H9 (cell line): ENCODE data around the gene CHST13. TPM values are rescaled to one million over a fixed set of nuclear protein-coding genes. Genes with fewer than 3 reads are reported as not detected.

ENCODE experiments used
- DNase-seq: peaks from one replicate; pipeline ENCODE4 v3.0.0-alpha.2; 2017
- H2AFZ ChIP-seq: one replicate; pipeline ENCODE4 v1.6.1; 2013; ENCODE audit warnings: mild to moderate bottlenecking, low read length, control low read depth, moderate library complexity
- H2AK5ac ChIP-seq: 2 replicates; pipeline ENCODE4 v1.6.1; 2013; ENCODE audit warnings: low read length, control low read depth, mixed read lengths; ENCODE audit not compliant: insufficient read length
- H2BK120ac ChIP-seq: one replicate; pipeline ENCODE4 v1.6.1; 2013; ENCODE audit warnings: low read depth, mild to moderate bottlenecking, low read length, control low read depth, inconsistent platforms; ENCODE audit not compliant: poor library complexity, severe bottlenecking
- H2BK12ac ChIP-seq: 2 replicates; pipeline ENCODE4 v1.6.1; 2013; ENCODE audit warnings: low read length, control low read depth, mixed read lengths, low read depth; ENCODE audit not compliant: insufficient read length
- H2BK15ac ChIP-seq: 2 replicates; pipeline ENCODE4 v1.6.1; 2013; ENCODE audit warnings: low read depth, low read length, control low read depth
- H2BK20ac ChIP-seq: one replicate; pipeline ENCODE4 v1.6.1; 2013; ENCODE audit warnings: low read depth, mild to moderate bottlenecking, low read length, control low read depth, inconsistent platforms; ENCODE audit not compliant: poor library complexity, severe bottlenecking
- H2BK5ac ChIP-seq: 2 replicates; pipeline ENCODE4 v1.6.1; 2013; ENCODE audit warnings: low read length, control low read depth, mixed read lengths; ENCODE audit not compliant: insufficient read length
- H3K14ac ChIP-seq: 2 replicates; pipeline ENCODE4 v1.6.1; 2013; ENCODE audit warnings: low read length, control low read depth; ENCODE audit not compliant: insufficient read depth
- H3K18ac ChIP-seq: 2 replicates; pipeline ENCODE4 v1.6.1; 2013; ENCODE audit warnings: low read depth, mild to moderate bottlenecking, mixed read lengths, low read length, control low read depth; ENCODE audit not compliant: insufficient read length
- H3K23ac ChIP-seq: 2 replicates; pipeline ENCODE4 v1.6.1; 2013; ENCODE audit warnings: low read length, control low read depth, mixed read lengths, low read depth; ENCODE audit not compliant: insufficient read length
- H3K23me2 ChIP-seq: 2 replicates; pipeline ENCODE4 v1.6.1; 2013; ENCODE audit warnings: low read depth, mild to moderate bottlenecking, mixed read lengths, low read length, control low read depth; ENCODE audit not compliant: insufficient read length, poor library complexity, severe bottlenecking
- H3K27ac ChIP-seq: 2 replicates; pipeline ENCODE4 v1.5.1; 2013; ENCODE audit warnings: low read length, control low read depth, mixed read lengths, low read depth; ENCODE audit not compliant: insufficient read length
- H3K27me3 ChIP-seq: 2 replicates; pipeline ENCODE4 v1.6.1; 2013; ENCODE audit warnings: low read length, control low read depth, inconsistent platforms; ENCODE audit not compliant: insufficient read depth
- H3K4ac ChIP-seq: 2 replicates; pipeline ENCODE4 v1.6.1; 2013; ENCODE audit warnings: low read depth, mild to moderate bottlenecking, control low read depth, inconsistent platforms, low read length, moderate library complexity
- H3K4me1 ChIP-seq: 2 replicates; pipeline ENCODE4 v1.6.1; 2013; ENCODE audit warnings: low read length, control low read depth, inconsistent platforms; ENCODE audit not compliant: insufficient read depth
- H3K4me2 ChIP-seq: 2 replicates; pipeline ENCODE4 v1.6.1; 2013; ENCODE audit warnings: low read length, control low read depth, mixed read lengths; ENCODE audit not compliant: insufficient read length, insufficient read depth
- H3K56ac ChIP-seq: 2 replicates; pipeline ENCODE4 v1.6.1; 2013; ENCODE audit warnings: low read depth, mild to moderate bottlenecking, mixed read lengths, low read length, control low read depth; ENCODE audit not compliant: insufficient read length
- H3K79me1 ChIP-seq: 2 replicates; pipeline ENCODE4 v1.6.1; 2013; ENCODE audit warnings: low read depth, mild to moderate bottlenecking, moderate library complexity, low read length, control low read depth, inconsistent platforms; ENCODE audit not compliant: insufficient read depth, poor library complexity, severe bottlenecking
- H3K79me2 ChIP-seq: 2 replicates; pipeline ENCODE4 v1.6.1; 2013; ENCODE audit warnings: low read length, control low read depth, inconsistent platforms; ENCODE audit not compliant: insufficient read depth
- H3K9ac ChIP-seq: 2 replicates; pipeline ENCODE4 v1.6.1; 2013; ENCODE audit warnings: low read length, control low read depth, mixed read lengths; ENCODE audit not compliant: insufficient read length; ENCODE audit errors: extremely low read depth
- H3K9me3 ChIP-seq: one replicate; pipeline ENCODE4 v1.6.1; 2013; ENCODE audit warnings: low read depth, low read length, inconsistent platforms; ENCODE audit not compliant: control insufficient read depth
- H3T11ph ChIP-seq: one replicate; pipeline ENCODE4 v1.6.1; 2013; ENCODE audit warnings: mild to moderate bottlenecking, low read length, control low read depth, inconsistent platforms
- H4K20me1 ChIP-seq: one replicate; pipeline ENCODE4 v1.6.1; 2013; ENCODE audit not compliant: control insufficient read depth, insufficient read length, insufficient read depth
- H4K5ac ChIP-seq: 2 replicates; pipeline ENCODE4 v1.6.1; 2013; ENCODE audit warnings: low read depth, mild to moderate bottlenecking, mixed read lengths, low read length, control low read depth; ENCODE audit not compliant: insufficient read length
- H4K8ac ChIP-seq: replicated peaks from 2 replicates; pipeline ENCODE4 v1.6.1; 2013; ENCODE audit warnings: low read length, control low read depth, mixed read lengths, low read depth; ENCODE audit not compliant: insufficient read length
- H4K91ac ChIP-seq: 2 replicates; pipeline ENCODE4 v1.6.1; 2013; ENCODE audit warnings: low read depth, mild to moderate bottlenecking, moderate library complexity, mixed read lengths, low read length, control low read depth; ENCODE audit not compliant: insufficient read length
- H3K27ac Mint-ChIP-seq, 3 experiments: 2 replicates in 2 of 3; 3 replicates in 1 of 3; pipeline ENCODE4 v1.8.0; 2020 to 2021; ENCODE audit warnings: mixed read lengths in 3 of 3, mild to moderate bottlenecking in 1 of 3, moderate library complexity in 1 of 3
- H3K27me3 Mint-ChIP-seq: 2 replicates; pipeline ENCODE4 v1.8.0; 2021; ENCODE audit warnings: low read depth, mild to moderate bottlenecking, moderate library complexity, mixed read lengths
- H3K36me3 Mint-ChIP-seq, 3 experiments: 2 replicates in 2 of 3; 3 replicates in 1 of 3; pipeline ENCODE4 v1.8.0; 2020 to 2021; ENCODE audit warnings: low read depth in 3 of 3, mixed read lengths in 3 of 3; ENCODE audit not compliant: insufficient read depth in 1 of 3
- H3K4me1 Mint-ChIP-seq, 2 experiments: 2 replicates each; pipeline ENCODE4 v1.8.0; 2020; ENCODE audit warnings: mixed read lengths in 2 of 2
- H3K4me3 Mint-ChIP-seq, 2 experiments: 2 replicates in 1 of 2; 3 replicates in 1 of 2; pipeline ENCODE4 v1.8.0; 2020 to 2021; ENCODE audit warnings: mild to moderate bottlenecking in 2 of 2, mixed read lengths in 2 of 2, moderate library complexity in 1 of 2
- H3K9me3 Mint-ChIP-seq, 2 experiments: 2 replicates in 1 of 2; 3 replicates in 1 of 2; pipeline ENCODE4 v1.8.0; 2020; ENCODE audit warnings: mild to moderate bottlenecking in 2 of 2, mixed read lengths in 2 of 2, moderate library complexity in 1 of 2
- CTCF ChIP-seq: fragments of 200-600 bp; sonication (generic); conservative IDR thresholded peaks from 3 replicates; pipeline ENCODE4 v1.8.0; 2021; ENCODE audit warnings: antibody characterized with exemption, mild to moderate bottlenecking
- WGBS: extraction: QIAGEN DNeasy Blood & Tissue Kit; methylation state at CpG from one replicate; pipeline ENCODE4 v1.1.7; 2013; ENCODE audit warnings: missing lambda C conversion rate, low lambda C conversion rate, mixed read lengths; ENCODE audit not compliant: insufficient read length; ENCODE audit errors: extremely low coverage; 5-methylcytosine and 5-hydroxymethylcytosine counted together
- total RNA-seq: library from RNA; stranded (reverse); gene quantifications from 2 replicates; pipeline ENCODE4 v1.2.1, GENCODE V29; 2021

Gene CHST13
- total RNA-seq, 1 experiment from 2014 or later = 0.85 TPM

GRCh38 chr3:126484148-126484547, 39.8 kb upstream of the CHST13 start:
- no peak overlapping the region for H3K56ac ChIP-seq
- no peak overlapping the region for H3K4ac ChIP-seq
- no peak overlapping the region for H2BK12ac ChIP-seq
- WGBS = no CpG with 5 or more reads among the region's 3 CpGs
- peak overlapping the region in 2 of 3 experiments; percentile 56 to 76; a peak in 2 of 7 replicates for H3K27ac Mint-ChIP-seq
- H4K5ac ChIP-seq = no peak overlapping the region
- peaks cover 5% of the 10 kb centered on the region for H3K27me3 Mint-ChIP-seq
- H3K18ac ChIP-seq = no peak overlapping the region
- H3K9me3 ChIP-seq = no peaks in the 10 kb centered on the region
- no peaks in the 10 kb centered on the region; a peak in 2 of 5 replicates for H3K9me3 Mint-ChIP-seq
- H3K9ac ChIP-seq = no peak overlapping the region
- no peak for TF ChIP-seq CTCF
- H3K23ac ChIP-seq = no peak overlapping the region
- no peak overlapping the region for H3K27ac ChIP-seq
- no peaks in the 10 kb centered on the region for H4K20me1 ChIP-seq
- no peak overlapping the region for H2BK5ac ChIP-seq
- H2BK20ac ChIP-seq = no peak overlapping the region
- H2BK15ac ChIP-seq = no peak overlapping the region
- H3K14ac ChIP-seq = no peak overlapping the region
- H2BK120ac ChIP-seq = no peak overlapping the region
- no peak overlapping the region for H2AFZ ChIP-seq
- no peak overlapping the region for H3T11ph ChIP-seq
- H3K79me2 ChIP-seq = no peaks in the 10 kb centered on the region
- peaks cover 8% of the 10 kb centered on the region; the same call in 1 of the 2 replicates for H3K4me1 ChIP-seq
- no peaks in the 10 kb centered on the region for H3K27me3 ChIP-seq
- peaks cover 29 to 36% of the 10 kb centered on the region in 2 experiments for H3K4me1 Mint-ChIP-seq
- no peak overlapping the region for H3K4me3 Mint-ChIP-seq
- no peak for DNase-seq
- no peak overlapping the region for H3K4me2 ChIP-seq
- no peaks in the 10 kb centered on the region for H3K23me2 ChIP-seq
- no peak overlapping the region for H4K91ac ChIP-seq
- H2AK5ac ChIP-seq = no peak overlapping the region
- no peaks in the 10 kb centered on the region for H3K36me3 Mint-ChIP-seq
- no peak overlapping the region for H4K8ac ChIP-seq
- H3K79me1 ChIP-seq = no peaks in the 10 kb centered on the region
